Measurements from ENCODE around the gene CEP350. TPM values are rescaled to one million over a fixed set of nuclear protein-coding genes. Genes with fewer than 3 reads are reported as not detected.

CEP350 gene
- total RNA-seq, 1 donor from 2014 or later: 53.0 TPM

GRCh38 chr1:179925922-179926849 lies 28.4 kb upstream of the CEP350 start:
- Histone ChIP-seq H3K4me1 (no peaks in the 10 kb centered on the region), H3K9me3 (no peaks in the 10 kb centered on the region), H3K27ac (no peak overlapping the region), H3K36me3 (no peaks in the 10 kb centered on the region), H3K27me3 (no peaks in the 10 kb centered on the region), H3K4me3 (no peak overlapping the region)
- no peak for DNase-seq (ENCODE audit: extremely low spot score in 2 of 2)
- intact Hi-C loops (cut with DNase I): no loop called here
- TF ChIP-seq POLR2AphosphoS5 (IDR thresholded peaks at IDR 0.05; ENCODE audit: insufficient read depth in 1 of 2, low read depth in 1 of 2): no peak
- no peak for TF ChIP-seq CTCF (IDR thresholded peaks at IDR 0.05)
- no peak for TF ChIP-seq POLR2A (IDR thresholded peaks at IDR 0.05)

- H3K27ac ChIP-seq: no peak overlapping the region
- no peaks in the 10 kb centered on the region for H3K27me3 ChIP-seq
- H3K36me3 ChIP-seq: no peaks in the 10 kb centered on the region
- DNase-seq (ENCODE audit: extremely low spot score in 2 of 2): no peak
- TF ChIP-seq POLR2AphosphoS5 (IDR thresholded peaks at IDR 0.05; ENCODE audit: insufficient read depth in 1 of 2, low read depth in 1 of 2) (no peak), CTCF (IDR thresholded peaks at IDR 0.05) (no peak), POLR2A (IDR thresholded peaks at IDR 0.05) (no peak)
- H3K4me1 ChIP-seq: no peaks in the 10 kb centered on the region
- intact Hi-C loops (cut with DNase I): no loop called here
- no peaks in the 10 kb centered on the region for H3K9me3 ChIP-seq
- no peak overlapping the region for H3K4me3 ChIP-seq
Observed at GRCh38 chr1:179926850-179927205, 27.8 kb upstream of the CEP350 start.

DNA sequence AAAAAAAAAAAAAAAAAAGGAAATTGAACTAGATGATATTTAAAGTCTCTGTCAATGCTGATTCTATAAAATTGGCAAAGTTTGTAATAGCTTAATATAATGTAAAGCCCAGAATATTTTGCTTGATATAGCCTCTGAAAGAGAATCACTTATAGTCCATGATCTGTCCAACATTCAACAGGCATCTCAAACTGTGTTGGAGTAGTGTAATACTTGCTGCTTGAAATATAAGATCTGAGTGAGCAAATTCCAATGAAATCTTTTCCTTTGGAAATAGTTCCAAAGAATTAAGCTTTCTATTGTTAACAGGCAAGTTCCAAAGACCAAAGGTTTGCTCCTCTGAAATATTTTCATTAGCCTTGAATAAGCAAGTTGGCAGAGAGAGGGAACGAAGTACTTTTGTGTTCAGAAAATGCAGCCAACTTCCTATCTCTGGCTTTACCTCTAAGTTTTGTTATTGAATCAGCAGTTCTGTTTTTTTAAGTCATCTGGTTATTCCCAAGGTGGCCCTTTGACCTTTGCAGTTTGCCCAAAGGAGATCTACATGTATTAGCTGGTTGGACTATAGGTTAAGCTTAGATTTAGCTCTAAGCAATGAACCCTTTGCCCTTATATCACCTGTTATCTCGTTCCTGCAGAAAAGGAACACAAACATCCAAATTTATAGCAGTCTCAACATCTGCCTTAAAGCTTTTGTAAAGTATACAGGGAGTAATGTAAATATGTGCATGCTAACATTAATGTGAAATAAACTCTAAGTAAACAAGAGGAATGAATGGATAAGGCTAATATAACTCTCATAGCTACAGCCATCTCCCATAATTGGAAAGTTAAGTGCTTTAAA lies 24.4 kb upstream of the CEP350 start:
- DNase-seq (ENCODE audit: extremely low spot score in 2 of 2): no peak
- intact Hi-C loops (cut with DNase I): no loop called here

DNA sequence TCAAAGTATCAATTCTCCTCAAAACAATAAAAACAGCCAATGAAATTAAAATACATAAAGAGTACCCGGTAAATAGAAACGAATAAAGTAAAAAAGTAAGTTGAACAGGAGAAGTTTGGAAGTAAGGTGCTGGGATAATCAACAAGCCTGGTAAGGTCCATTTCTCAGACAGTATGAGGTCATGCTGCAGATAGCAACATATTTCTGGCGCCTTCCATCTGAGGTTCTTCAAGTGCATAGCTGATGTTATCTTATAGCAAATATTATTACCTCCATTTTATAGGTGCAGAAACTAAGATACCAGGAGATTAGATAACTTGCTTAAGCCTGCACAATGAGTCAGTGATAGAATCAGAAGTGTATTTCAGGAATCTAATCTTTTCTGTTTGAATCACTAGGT lies 23.7 kb upstream of the CEP350 start:
- no peaks in the 10 kb centered on the region for H3K27me3 ChIP-seq
- H3K4me3 ChIP-seq: no peak overlapping the region
- H3K4me1 ChIP-seq: no peaks in the 10 kb centered on the region
- DNase-seq (ENCODE audit: extremely low spot score in 2 of 2): no peak
- intact Hi-C loops (cut with DNase I): no loop called here
- H3K9me3 ChIP-seq: no peaks in the 10 kb centered on the region
- H3K27ac ChIP-seq: no peak overlapping the region
- H3K36me3 ChIP-seq: no peaks in the 10 kb centered on the region
- TF ChIP-seq POLR2A (IDR thresholded peaks at IDR 0.05): no peak
- no peak for TF ChIP-seq CTCF (IDR thresholded peaks at IDR 0.05)
- no peak for TF ChIP-seq POLR2AphosphoS5 (IDR thresholded peaks at IDR 0.05; ENCODE audit: insufficient read depth in 1 of 2, low read depth in 1 of 2)

More for the DNA sequence above, 24.4 kb upstream of the CEP350 start:
- H3K27ac ChIP-seq: no peak overlapping the region
- H3K36me3 ChIP-seq: no peaks in the 10 kb centered on the region
- TF ChIP-seq POLR2A (IDR thresholded peaks at IDR 0.05) (no peak), POLR2AphosphoS5 (IDR thresholded peaks at IDR 0.05; ENCODE audit: insufficient read depth in 1 of 2, low read depth in 1 of 2) (no peak), CTCF (IDR thresholded peaks at IDR 0.05) (no peak)
- no peaks in the 10 kb centered on the region for H3K4me1 ChIP-seq
- no peaks in the 10 kb centered on the region for H3K27me3 ChIP-seq
- H3K4me3 ChIP-seq: no peak overlapping the region
- no peaks in the 10 kb centered on the region for H3K9me3 ChIP-seq
